Stromal cell of bone marrow (primary cell): ENCODE measurements around the gene PADI4.

Experiments used
- DNase-seq: peaks from one replicate; pipeline ENCODE4 v3.0.0-alpha.2; 2012; ENCODE audit warnings: low read depth

PADI4 gene

GRCh38 chr1:17350083-17350482 lies 42.1 kb downstream of the PADI4 start:
- DNase-seq, result no peak

- DNase-seq, result no peak
Observed at GRCh38 chr1:17350928-17351446, 43.0 kb downstream of the PADI4 start.

GRCh38 chr1:17351598-17352324 lies 43.8 kb downstream of the PADI4 start:
- DNase-seq, result no peak

- no peak for DNase-seq
Observed at GRCh38 chr1:17352419-17352909, 44.5 kb downstream of the PADI4 start.

GRCh38 chr1:17355898-17356297 lies 47.9 kb downstream of the PADI4 start:
- no peak for DNase-seq

GRCh38 chr1:17356387-17357026 lies 48.5 kb downstream of the PADI4 start:
- DNase-seq, result no peak

GRCh38 chr1:17358557-17358956 lies 50.6 kb downstream of the PADI4 start:
- no peak for DNase-seq

GRCh38 chr1:17359031-17359430 lies 51.0 kb downstream of the PADI4 start:
- no peak for DNase-seq

- no peak for DNase-seq
Observed at GRCh38 chr1:17359808-17360207, 51.8 kb downstream of the PADI4 start.

GRCh38 chr1:17360272-17360956 lies 52.4 kb downstream of the PADI4 start:
- DNase-seq, result no peak

GRCh38 chr1:17361687-17362086 lies 53.7 kb downstream of the PADI4 start:
- DNase-seq, result no peak

- no peak for DNase-seq
Observed at GRCh38 chr1:17363351-17363750, 55.4 kb downstream of the PADI4 start.

GRCh38 chr1:17363771-17364170 lies 55.8 kb downstream of the PADI4 start:
- no peak for DNase-seq

GRCh38 chr1:17365293-17365692 lies 57.3 kb downstream of the PADI4 start:
- DNase-seq, result no peak

- DNase-seq, result no peak
Observed at GRCh38 chr1:17369466-17369865, 61.5 kb downstream of the PADI4 start.

GRCh38 chr1:17370618-17371017 lies 62.6 kb downstream of the PADI4 start:
- DNase-seq, result no peak

- DNase-seq, result no peak
Observed at GRCh38 chr1:17371896-17372295, 63.9 kb downstream of the PADI4 start, which contains the start of gene PADI6. PADI6 (plus strand) TSS chr1:17372196; CDS start chr1:17372246, 50 bp downstream.

- no peak for DNase-seq
Observed at GRCh38 chr1:17372955-17373354, 65.0 kb downstream of the PADI4 start.

- no peak for DNase-seq
Observed at GRCh38 chr1:17375651-17376050, 67.7 kb downstream of the PADI4 start.

GRCh38 chr1:17377325-17377953 lies 69.4 kb downstream of the PADI4 start:
- DNase-seq, result no peak

- no peak for DNase-seq
Observed at GRCh38 chr1:17381161-17381560, 73.2 kb downstream of the PADI4 start.

- no peak for DNase-seq
Observed at GRCh38 chr1:17392199-17392740, 84.3 kb downstream of the PADI4 start.
